HUDEP-2 (cell line): Measurements from ENCODE around the gene TCF12.

Experiments used
- DNase-seq, 76 experiments: peaks; one replicate each; lab custom pipeline; 2025; ENCODE audit not compliant: unreplicated experiment in 76 of 76; lab: John Stamatoyannopoulos, UW

Gene TCF12

DNA sequence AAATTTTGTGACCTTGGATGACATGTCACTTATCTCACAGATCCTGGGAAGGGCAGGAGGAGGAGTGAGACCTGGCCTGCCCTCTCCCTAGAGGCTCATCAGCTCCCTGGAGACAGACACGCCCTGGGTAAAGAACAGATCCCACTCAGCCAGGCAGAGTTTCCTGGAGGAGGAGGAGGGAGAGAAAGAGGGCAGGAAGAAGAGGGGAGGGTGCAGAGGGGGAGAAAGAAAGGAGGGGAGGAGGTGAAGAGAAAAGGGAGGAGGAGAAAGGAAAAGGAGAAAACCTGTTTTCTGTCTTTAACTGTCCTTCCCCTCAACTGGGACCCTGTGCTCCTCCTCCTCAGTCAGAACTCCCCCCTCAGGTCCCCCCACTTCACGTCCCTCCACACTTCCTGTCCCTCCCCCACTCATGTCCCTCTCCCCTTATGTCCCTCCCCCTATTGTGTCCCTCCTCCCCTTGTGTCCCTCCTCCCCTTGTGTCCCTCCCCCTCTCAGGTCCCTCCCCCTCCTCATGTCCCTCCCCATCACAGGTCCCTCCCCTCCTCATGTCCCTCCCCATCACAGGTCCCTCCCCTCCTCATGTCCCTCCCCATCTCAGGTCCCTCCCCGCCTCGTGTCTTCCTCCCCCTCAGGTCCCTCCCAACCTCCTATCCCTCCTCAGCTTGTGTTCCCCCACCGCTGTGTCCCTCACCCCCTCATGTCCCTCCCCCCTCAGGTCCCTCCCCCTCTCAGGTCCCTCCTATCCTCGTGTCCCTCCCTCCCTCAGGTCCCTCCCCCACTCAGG is 405.6 kb downstream of the TCF12 start:
- DNase-seq, result peak in 30 of 76 experiments; percentile 8 to 51 (median 23)

DNA sequence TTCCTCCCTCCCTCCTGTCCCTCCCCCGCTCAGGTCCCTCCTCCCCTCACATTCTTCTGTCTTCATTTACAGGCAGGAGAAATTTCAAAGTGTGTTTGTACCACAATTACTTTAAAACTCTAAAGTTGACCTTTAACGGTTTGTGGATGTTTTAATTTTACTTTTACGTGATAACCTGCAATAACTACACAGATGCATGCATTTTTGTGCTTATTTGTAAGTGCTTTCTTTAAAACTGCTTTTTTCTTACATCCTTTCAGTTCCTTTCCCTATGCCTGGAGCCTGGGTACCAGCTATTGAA is 406.1 kb downstream of the TCF12 start:
- no peak for DNase-seq

- no peak for DNase-seq
Measured at GRCh38 chr15:57324944-57325679, 406.7 kb downstream of the TCF12 start.

- no peak for DNase-seq
Measured at GRCh38 chr15:57326196-57326595, 407.8 kb downstream of the TCF12 start.

GRCh38 chr15:57327985-57328471 is 409.6 kb downstream of the TCF12 start:
- DNase-seq, result no peak

- DNase-seq, result no peak
Measured at GRCh38 chr15:57328479-57328878, 410.0 kb downstream of the TCF12 start.

DNA sequence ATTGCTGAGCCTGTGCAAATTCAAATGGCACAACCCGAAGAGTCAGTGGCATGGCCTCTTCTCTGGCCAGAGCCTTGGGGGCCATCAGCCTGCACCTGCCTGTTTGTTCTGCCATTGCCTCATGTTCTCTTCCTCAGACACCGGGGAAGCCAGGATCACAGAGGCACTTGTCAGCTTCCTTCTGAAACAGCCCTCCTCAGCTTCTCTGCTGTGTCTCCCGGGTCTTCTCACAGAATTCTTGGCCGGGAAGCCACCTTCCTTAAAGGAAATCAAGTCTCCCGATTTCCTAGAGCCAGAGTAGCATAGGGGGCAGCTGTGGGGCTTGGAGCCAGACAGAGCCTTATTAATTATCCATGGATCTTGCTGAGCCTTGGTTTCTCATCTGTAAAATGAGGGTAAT is 410.5 kb downstream of the TCF12 start:
- no peak for DNase-seq

GRCh38 chr15:57329582-57330367 is 411.3 kb downstream of the TCF12 start:
- no peak for DNase-seq

DNA sequence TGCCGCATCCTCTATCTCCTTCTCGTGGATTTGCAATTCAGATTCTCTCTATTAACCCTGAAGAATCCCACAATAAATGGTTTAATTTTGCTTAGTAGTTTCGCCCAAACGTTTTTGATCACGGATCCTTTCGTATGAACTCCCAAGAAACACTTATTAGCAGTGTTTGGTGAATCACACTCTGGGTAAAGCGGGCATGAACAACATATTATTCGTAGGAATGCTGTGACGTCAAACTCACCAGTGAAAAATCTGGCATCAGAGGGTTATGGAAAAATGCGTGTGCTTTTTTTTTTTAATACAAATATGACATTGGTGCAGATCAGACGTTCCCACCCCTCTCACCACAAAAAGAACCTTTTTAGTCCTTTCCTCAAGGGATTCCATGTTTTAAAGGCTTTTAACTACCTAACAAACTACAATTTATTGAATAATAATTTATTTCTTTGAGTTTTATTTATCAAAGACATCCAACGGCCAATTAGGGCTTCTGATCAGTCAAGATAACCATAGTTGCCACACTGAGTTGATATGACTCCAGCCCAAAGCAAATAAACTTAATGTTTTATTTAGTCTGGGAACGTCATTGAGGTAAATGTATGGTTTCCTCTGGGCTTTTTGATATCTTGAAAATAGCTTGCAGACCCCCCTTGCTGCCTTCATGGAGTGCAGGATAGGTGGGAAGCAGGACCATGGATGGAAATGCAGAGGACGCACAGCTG is 412.3 kb downstream of the TCF12 start:
- no peak for DNase-seq

- no peak for DNase-seq
Measured at GRCh38 chr15:57332326-57332725, 413.9 kb downstream of the TCF12 start.

DNA sequence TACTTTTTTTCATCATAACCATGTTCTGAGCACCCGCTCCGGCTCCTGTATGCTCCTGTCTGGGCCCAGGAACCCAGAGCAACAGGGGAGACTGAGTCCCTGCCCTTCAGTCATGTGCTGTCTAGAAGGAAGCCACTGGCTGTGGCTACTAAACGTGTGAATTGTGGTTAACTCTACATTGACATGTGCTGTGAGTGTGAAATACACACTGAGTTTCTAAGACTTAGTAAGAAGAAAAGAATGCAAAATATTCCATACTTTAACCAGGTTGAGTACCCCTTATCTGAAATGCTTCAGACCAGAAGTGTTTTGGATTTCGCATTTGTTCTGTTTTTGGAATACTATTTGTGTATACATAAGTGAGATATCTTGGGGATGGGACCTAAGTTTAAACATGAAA is 415.0 kb downstream of the TCF12 start:
- no peak for DNase-seq

GRCh38 chr15:57334257-57334656 is 415.8 kb downstream of the TCF12 start:
- no peak for DNase-seq

GRCh38 chr15:57335293-57335715 is 416.9 kb downstream of the TCF12 start:
- no peak for DNase-seq

GRCh38 chr15:57335719-57336118 is 417.3 kb downstream of the TCF12 start:
- no peak for DNase-seq

GRCh38 chr15:57337868-57338411 is 419.5 kb downstream of the TCF12 start:
- DNase-seq, result no peak

- DNase-seq, result no peak
Measured at GRCh38 chr15:57339321-57339720, 420.9 kb downstream of the TCF12 start.
